Measurements from ENCODE around the gene PACRG. TPM values are rescaled to one million over a fixed set of nuclear protein-coding genes. Genes with fewer than 3 reads are reported as not detected.

PACRG gene
- total and polyA plus RNA-seq, 10 of the 15 experiments (the other 5 are each of a cell fraction or from before 2014, with no cell fraction given), result not detected

GRCh38 chr6:163151212-163151611, 423.4 kb downstream of the PACRG start:
- DNase-seq (ENCODE audit: low read depth, low spot score) (no peak), FAIRE-seq (no peak), ATAC-seq (no peak)
- in situ Hi-C loops (cut with MboI), result no loop called here
- no TSS peak for BruUV-seq (replicated peaks)
- no peak overlapping the region for H3K9ac ChIP-seq (ENCODE audit: control insufficient read depth, insufficient read depth, low read length)
- 25% methylated on average over 6 of the region's 6 CpGs for WGBS (ENCODE audit: insufficient coverage, insufficient replicate concordance, low lambda C conversion rate, missing lambda C conversion rate)
- ChIA-PET CTCF (no interaction called here), POLR2A (no interaction called here), SMC1A (ENCODE audit: uncharacterized antibody, unreplicated experiment) (no interaction called here), RAD21 (ENCODE audit: unreplicated experiment) (no interaction called here)
- H3K27me3 ChIP-seq (replicated peaks in 1 of 2; ENCODE audit: control insufficient read depth in 2 of 2, insufficient read depth in 2 of 2, low read length in 1 of 2), result peaks cover 0 to 1% of the 10 kb centered on the region in 2 experiments; a peak in 2 of 4 replicates
- no peaks in the 10 kb centered on the region for H3K9me3 ChIP-seq (replicated peaks; ENCODE audit: control insufficient read depth, insufficient read depth, low read length)
- no peaks in the 10 kb centered on the region for H3K79me2 ChIP-seq (ENCODE audit: control insufficient read depth, insufficient read depth, low read length)
- H3K36me3 ChIP-seq (ENCODE audit: control insufficient read depth in 2 of 2, insufficient read depth in 2 of 2, low read length in 1 of 2), result no peaks in the 10 kb centered on the region
- no peaks in the 10 kb centered on the region for H4K20me1 ChIP-seq (ENCODE audit: control insufficient read depth, insufficient read depth)
- H3K4me3 ChIP-seq, result no peak overlapping the region
- H3K27ac ChIP-seq (ENCODE audit: control insufficient read depth, insufficient read depth), result no peak overlapping the region
- TF ChIP-seq RELA (IDR thresholded peaks at IDR 0.05; ENCODE audit: borderline replicate concordance, partially characterized antibody) (no peak), E4F1 (IDR thresholded peaks at IDR 0.05; ENCODE audit: borderline replicate concordance, partially characterized antibody) (no peak), SMC3 (IDR thresholded peaks at IDR 0.05; ENCODE audit: borderline replicate concordance, low read length) (no peak), CHD2 (IDR thresholded peaks at IDR 0.05; ENCODE audit: borderline replicate concordance, low read depth, low read length) (no peak), NFYA (IDR thresholded peaks at IDR 0.05; ENCODE audit: borderline replicate concordance, low read depth, low read length) (no peak), JUND (IDR thresholded peaks at IDR 0.05; ENCODE audit: low read depth, low read length) (no peak), SIN3A (IDR thresholded peaks at IDR 0.05; ENCODE audit: low read depth, low read length) (no peak), DPF2 (IDR thresholded peaks at IDR 0.05) (no peak), HDAC6 (IDR thresholded peaks at IDR 0.05; ENCODE audit: unreplicated experiment) (no peak), ZNF274 (IDR thresholded peaks at IDR 0.05; ENCODE audit: insufficient read depth, insufficient read length) (no peak), SREBF1 (IDR thresholded peaks at IDR 0.05; ENCODE audit: low read length) (no peak)
- TF ChIP-seq, protein P1, sequence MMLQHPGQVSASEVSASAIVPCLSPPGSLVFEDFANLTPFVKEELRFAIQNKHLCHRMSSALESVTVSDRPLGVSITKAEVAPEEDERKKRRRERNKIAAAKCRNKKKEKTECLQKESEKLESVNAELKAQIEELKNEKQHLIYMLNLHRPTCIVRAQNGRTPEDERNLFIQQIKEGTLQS (IDR thresholded peaks at IDR 0.05; ENCODE audit: borderline replicate concordance, extremely low read depth, low read depth, low read length), result no peak
- TF ChIP-seq, protein P2, sequence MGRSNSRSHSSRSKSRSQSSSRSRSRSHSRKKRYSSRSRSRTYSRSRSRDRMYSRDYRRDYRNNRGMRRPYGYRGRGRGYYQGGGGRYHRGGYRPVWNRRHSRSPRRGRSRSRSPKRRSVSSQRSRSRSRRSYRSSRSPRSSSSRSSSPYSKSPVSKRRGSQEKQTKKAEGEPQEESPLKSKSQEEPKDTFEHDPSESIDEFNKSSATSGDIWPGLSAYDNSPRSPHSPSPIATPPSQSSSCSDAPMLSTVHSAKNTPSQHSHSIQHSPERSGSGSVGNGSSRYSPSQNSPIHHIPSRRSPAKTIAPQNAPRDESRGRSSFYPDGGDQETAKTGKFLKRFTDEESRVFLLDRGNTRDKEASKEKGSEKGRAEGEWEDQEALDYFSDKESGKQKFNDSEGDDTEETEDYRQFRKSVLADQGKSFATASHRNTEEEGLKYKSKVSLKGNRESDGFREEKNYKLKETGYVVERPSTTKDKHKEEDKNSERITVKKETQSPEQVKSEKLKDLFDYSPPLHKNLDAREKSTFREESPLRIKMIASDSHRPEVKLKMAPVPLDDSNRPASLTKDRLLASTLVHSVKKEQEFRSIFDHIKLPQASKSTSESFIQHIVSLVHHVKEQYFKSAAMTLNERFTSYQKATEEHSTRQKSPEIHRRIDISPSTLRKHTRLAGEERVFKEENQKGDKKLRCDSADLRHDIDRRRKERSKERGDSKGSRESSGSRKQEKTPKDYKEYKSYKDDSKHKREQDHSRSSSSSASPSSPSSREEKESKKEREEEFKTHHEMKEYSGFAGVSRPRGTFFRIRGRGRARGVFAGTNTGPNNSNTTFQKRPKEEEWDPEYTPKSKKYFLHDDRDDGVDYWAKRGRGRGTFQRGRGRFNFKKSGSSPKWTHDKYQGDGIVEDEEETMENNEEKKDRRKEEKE (IDR thresholded peaks at IDR 0.05), result no peak
- TF ChIP-seq, protein P3, sequence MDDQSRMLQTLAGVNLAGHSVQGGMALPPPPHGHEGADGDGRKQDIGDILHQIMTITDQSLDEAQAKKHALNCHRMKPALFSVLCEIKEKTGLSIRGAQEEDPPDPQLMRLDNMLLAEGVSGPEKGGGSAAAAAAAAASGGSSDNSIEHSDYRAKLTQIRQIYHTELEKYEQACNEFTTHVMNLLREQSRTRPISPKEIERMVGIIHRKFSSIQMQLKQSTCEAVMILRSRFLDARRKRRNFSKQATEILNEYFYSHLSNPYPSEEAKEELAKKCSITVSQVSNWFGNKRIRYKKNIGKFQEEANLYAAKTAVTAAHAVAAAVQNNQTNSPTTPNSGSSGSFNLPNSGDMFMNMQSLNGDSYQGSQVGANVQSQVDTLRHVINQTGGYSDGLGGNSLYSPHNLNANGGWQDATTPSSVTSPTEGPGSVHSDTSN (IDR thresholded peaks at IDR 0.05; ENCODE audit: insufficient replicate concordance, low read depth, low read length), result no peak
- H2AFZ ChIP-seq (ENCODE audit: control insufficient read depth, low read depth, low read length), result no peak overlapping the region
- no peaks in the 10 kb centered on the region for H3K4me1 ChIP-seq (ENCODE audit: control insufficient read depth, insufficient read depth, low read length)
- no peak overlapping the region for H3K4me2 ChIP-seq (ENCODE audit: control insufficient read depth, insufficient read depth)
- intact Hi-C loops (cut with micrococcal nuclease; ENCODE audit: unreplicated experiment), result no loop called here
